GM18858 (cell line): ENCODE data around the gene CFAP74.

Experiments
- ATAC-seq: cut with Tn5 transposase; IDR thresholded peaks from one replicate; pipeline ENCODE4 v1.9.1; 2021; ENCODE audit not compliant: unreplicated experiment

Gene CFAP74

GRCh38 chr1:1883092-1883873, 120.3 kb downstream of the CFAP74 start:
- ATAC-seq = no peak

- ATAC-seq = no peak
Measured at GRCh38 chr1:1881727-1882126, 121.9 kb downstream of the CFAP74 start.

- ATAC-seq = no peak
Measured at GRCh38 chr1:1880617-1881312, 122.8 kb downstream of the CFAP74 start.

GRCh38 chr1:1879942-1880341, 123.6 kb downstream of the CFAP74 start:
- ATAC-seq = no peak

GRCh38 chr1:1877865-1878436, 125.6 kb downstream of the CFAP74 start:
- no peak for ATAC-seq

GRCh38 chr1:1876335-1876930, 127.2 kb downstream of the CFAP74 start:
- no peak for ATAC-seq

- ATAC-seq = no peak
Measured at GRCh38 chr1:1875932-1876331, 127.7 kb downstream of the CFAP74 start.

- ATAC-seq = no peak
Measured at GRCh38 chr1:1874901-1875300, 128.7 kb downstream of the CFAP74 start.

GRCh38 chr1:1873186-1873585, 130.4 kb downstream of the CFAP74 start:
- no peak for ATAC-seq

- ATAC-seq = no peak
Measured at GRCh38 chr1:1872329-1872994, 131.1 kb downstream of the CFAP74 start.
